ENCODE measurements around the gene MLH3. TPM values are rescaled to one million over a fixed set of nuclear protein-coding genes. Genes with fewer than 3 reads are reported as not detected.

MLH3 gene
- total and polyA plus RNA-seq, 10 of the 15 experiments (the other 5 are each of a cell fraction or from before 2014, with no cell fraction given): 12.6 to 31.2 (median 19.6) TPM

GRCh38 chr14:74965486-74966153 is 85.6 kb downstream of the MLH3 start (continued):
- TF ChIP-seq CUX1 (IDR thresholded peaks at IDR 0.05; ENCODE audit: insufficient replicate concordance, low read depth, low read length): no peak

GRCh38 chr14:74964787-74965485 is 86.3 kb downstream of the MLH3 start:
- SMC1A ChIA-PET (ENCODE audit: uncharacterized antibody, unreplicated experiment): interaction anchor here (1.0 to 1.3 kb wide), 2 partner anchors 11 to 18 kb away, joined by 3 to 4 read pairs; no protein-coding TSS in a partner anchor
- no peak for FAIRE-seq
- in situ Hi-C loops (cut with MboI): no loop called here

More at GRCh38 chr14:74964787-74965485, 86.3 kb downstream of the MLH3 start:
- H3K4me2 ChIP-seq (ENCODE audit: control insufficient read depth, insufficient read depth): no peak overlapping the region
- intact Hi-C loops (cut with micrococcal nuclease; ENCODE audit: unreplicated experiment): no loop called here
- H3K79me2 ChIP-seq (ENCODE audit: control insufficient read depth, insufficient read depth, low read length): no peaks in the 10 kb centered on the region
- TF ChIP-seq SUPT20H (IDR thresholded peaks at IDR 0.05; ENCODE audit: borderline replicate concordance, control insufficient read depth, low read depth, low read length) (no peak), YY1 (IDR thresholded peaks at IDR 0.05; ENCODE audit: low read depth, low read length) (no peak), CEBPB (IDR thresholded peaks at IDR 0.05; ENCODE audit: borderline replicate concordance in 1 of 2, low read depth in 2 of 2, low read length in 2 of 2) (no peak), POLR2AphosphoS5 (IDR thresholded peaks at IDR 0.05; ENCODE audit: low read length) (no peak), EP300 (IDR thresholded peaks at IDR 0.05; ENCODE audit: borderline replicate concordance in 1 of 2, control insufficient read depth in 1 of 2, low read depth in 2 of 2, low read length in 2 of 2) (no peak), PAX8 (IDR thresholded peaks at IDR 0.05) (no peak), HDAC6 (IDR thresholded peaks at IDR 0.05; ENCODE audit: unreplicated experiment) (no peak), HDAC2 (IDR thresholded peaks at IDR 0.05) (no peak)
- H4K20me1 ChIP-seq (ENCODE audit: control insufficient read depth, insufficient read depth): no peaks in the 10 kb centered on the region
- no peaks in the 10 kb centered on the region for H3K9me3 ChIP-seq (replicated peaks; ENCODE audit: control insufficient read depth, insufficient read depth, low read length)
- H3K27me3 ChIP-seq (replicated peaks in 1 of 2; ENCODE audit: control insufficient read depth in 2 of 2, insufficient read depth in 2 of 2, low read length in 1 of 2): no peaks in the 10 kb centered on the region
- DNase-seq (ENCODE audit: low read depth, low spot score) (no peak), ATAC-seq (no peak)
- H3K36me3 ChIP-seq (ENCODE audit: control insufficient read depth in 2 of 2, insufficient read depth in 2 of 2, low read length in 1 of 2): no peaks in the 10 kb centered on the region
- no TSS peak for BruUV-seq (replicated peaks)
- ChIA-PET RAD21 (ENCODE audit: unreplicated experiment) (interaction anchor here (0.8 to 1.9 kb wide), 2 partner anchors 15 to 124 kb away, joined by 3 to 12 read pairs; no protein-coding TSS in a partner anchor), CTCF (interaction anchor here (0.8 to 8.6 kb wide), 5 partner anchors 18 to 126 kb away, joined by 3 to 61 read pairs (median 4); no protein-coding TSS in a partner anchor), POLR2A (no interaction called here)
- H2AFZ ChIP-seq (ENCODE audit: control insufficient read depth, low read depth, low read length): no peak overlapping the region
- H3K9ac ChIP-seq (ENCODE audit: control insufficient read depth, insufficient read depth, low read length): no peak overlapping the region
- no peak overlapping the region for H3K27ac ChIP-seq (ENCODE audit: control insufficient read depth, insufficient read depth)
- peaks cover 14% of the 10 kb centered on the region for H3K4me1 ChIP-seq (ENCODE audit: control insufficient read depth, insufficient read depth, low read length)
- H3K4me3 ChIP-seq: no peak overlapping the region
- 10% methylated on average over 4 of the region's 4 CpGs for WGBS (ENCODE audit: insufficient coverage, insufficient replicate concordance, low lambda C conversion rate, missing lambda C conversion rate)
